AG04450 (cell line): ENCODE data around the gene NDUFB11. TPM values are rescaled to one million over a fixed set of nuclear protein-coding genes. Genes with fewer than 3 reads are reported as not detected.

Source experiments
- CTCF ChIA-PET: fragments of 300-600, 350-600 bp; formaldehyde crosslinking; extraction: SDS; loops from one replicate; lab custom pipeline; 2022; ENCODE audit warnings: antibody characterized with exemption, inconsistent platforms; lab: Charles Lee
- POLR2A ChIA-PET: fragments of 350-600 bp; formaldehyde crosslinking; extraction: SDS; loops from one replicate; lab custom pipeline; 2021; ENCODE audit warnings: antibody characterized with exemption, inconsistent platforms; lab: Yijun Ruan, JAX
- DNase-seq: peaks from one replicate; pipeline ENCODE4 v3.0.0-alpha.2; 2011; ENCODE audit warnings: low read depth, low spot score
- H3K27ac ChIP-seq: one replicate; pipeline ENCODE4 v1.5.1; 2012; ENCODE audit warnings: low read depth, low read length, control low read depth
- H3K27me3 ChIP-seq: one replicate; pipeline ENCODE4 v1.6.0; 2012; ENCODE audit warnings: low read length; ENCODE audit not compliant: control insufficient read depth, insufficient read depth
- H3K4me3 ChIP-seq: 2 replicates; pipeline ENCODE4 v1.5.1; 2011; ENCODE audit warnings: mild to moderate bottlenecking, low read depth, low read length, control low read depth
- H3K9me3 ChIP-seq: 2 replicates; pipeline ENCODE4 v1.5.1; 2012; ENCODE audit warnings: low read length; ENCODE audit not compliant: control insufficient read depth, insufficient read depth
- polyA plus RNA-seq: library from polyadenylated mRNA; depleted of rRNA; stranded (reverse); fragments of >200 nt; gene quantifications from 2 replicates; pipeline ENCODE4 v1.2.3, GENCODE V29; 2011
- TF ChIP-seq, protein P1 (sequence below): IDR thresholded peaks from 2 replicates; pipeline ENCODE4 v1.5.1; 2011; ENCODE audit warnings: low read depth, low read length, control low read depth, inconsistent platforms

The NDUFB11 gene
- polyA plus RNA-seq, 1 experiment: 51.1 TPM

DNA sequence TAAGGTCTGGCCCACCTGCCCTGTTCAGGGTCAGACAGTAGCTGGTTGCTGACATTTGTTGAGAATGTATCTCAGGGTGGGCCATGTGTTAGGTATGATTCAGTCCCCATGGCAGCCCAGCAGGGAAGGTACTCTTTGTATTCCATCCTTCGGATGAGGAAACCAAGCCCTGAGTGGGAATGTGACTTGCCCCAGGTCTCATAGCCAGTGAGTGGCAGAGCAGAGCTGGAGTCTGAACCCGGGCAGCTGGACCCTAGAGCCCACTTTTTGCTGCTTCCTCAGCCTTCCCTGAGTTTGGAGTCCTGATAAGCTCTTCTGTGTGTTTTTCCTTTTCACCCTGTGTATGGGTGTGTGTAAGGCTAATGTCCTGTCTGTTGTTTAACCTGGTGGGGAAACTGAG lies 27.5 kb upstream of the NDUFB11 start:
- no peaks in the 10 kb centered on the region for H3K27me3 ChIP-seq
- H3K27ac ChIP-seq: no peak overlapping the region
- DNase-seq: no peak
- ChIA-PET CTCF (interaction anchor here (0.7 kb wide), 1 partner anchor 27 kb away, joined by 3 read pairs; the partner anchor contains the start of gene RBM10), POLR2A (no interaction called here)
- H3K4me3 ChIP-seq: no peak overlapping the region
- H3K9me3 ChIP-seq: no peaks in the 10 kb centered on the region; the same call in 1 of the 2 replicates
- TF ChIP-seq, protein P1, sequence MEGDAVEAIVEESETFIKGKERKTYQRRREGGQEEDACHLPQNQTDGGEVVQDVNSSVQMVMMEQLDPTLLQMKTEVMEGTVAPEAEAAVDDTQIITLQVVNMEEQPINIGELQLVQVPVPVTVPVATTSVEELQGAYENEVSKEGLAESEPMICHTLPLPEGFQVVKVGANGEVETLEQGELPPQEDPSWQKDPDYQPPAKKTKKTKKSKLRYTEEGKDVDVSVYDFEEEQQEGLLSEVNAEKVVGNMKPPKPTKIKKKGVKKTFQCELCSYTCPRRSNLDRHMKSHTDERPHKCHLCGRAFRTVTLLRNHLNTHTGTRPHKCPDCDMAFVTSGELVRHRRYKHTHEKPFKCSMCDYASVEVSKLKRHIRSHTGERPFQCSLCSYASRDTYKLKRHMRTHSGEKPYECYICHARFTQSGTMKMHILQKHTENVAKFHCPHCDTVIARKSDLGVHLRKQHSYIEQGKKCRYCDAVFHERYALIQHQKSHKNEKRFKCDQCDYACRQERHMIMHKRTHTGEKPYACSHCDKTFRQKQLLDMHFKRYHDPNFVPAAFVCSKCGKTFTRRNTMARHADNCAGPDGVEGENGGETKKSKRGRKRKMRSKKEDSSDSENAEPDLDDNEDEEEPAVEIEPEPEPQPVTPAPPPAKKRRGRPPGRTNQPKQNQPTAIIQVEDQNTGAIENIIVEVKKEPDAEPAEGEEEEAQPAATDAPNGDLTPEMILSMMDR: no peak

DNA sequence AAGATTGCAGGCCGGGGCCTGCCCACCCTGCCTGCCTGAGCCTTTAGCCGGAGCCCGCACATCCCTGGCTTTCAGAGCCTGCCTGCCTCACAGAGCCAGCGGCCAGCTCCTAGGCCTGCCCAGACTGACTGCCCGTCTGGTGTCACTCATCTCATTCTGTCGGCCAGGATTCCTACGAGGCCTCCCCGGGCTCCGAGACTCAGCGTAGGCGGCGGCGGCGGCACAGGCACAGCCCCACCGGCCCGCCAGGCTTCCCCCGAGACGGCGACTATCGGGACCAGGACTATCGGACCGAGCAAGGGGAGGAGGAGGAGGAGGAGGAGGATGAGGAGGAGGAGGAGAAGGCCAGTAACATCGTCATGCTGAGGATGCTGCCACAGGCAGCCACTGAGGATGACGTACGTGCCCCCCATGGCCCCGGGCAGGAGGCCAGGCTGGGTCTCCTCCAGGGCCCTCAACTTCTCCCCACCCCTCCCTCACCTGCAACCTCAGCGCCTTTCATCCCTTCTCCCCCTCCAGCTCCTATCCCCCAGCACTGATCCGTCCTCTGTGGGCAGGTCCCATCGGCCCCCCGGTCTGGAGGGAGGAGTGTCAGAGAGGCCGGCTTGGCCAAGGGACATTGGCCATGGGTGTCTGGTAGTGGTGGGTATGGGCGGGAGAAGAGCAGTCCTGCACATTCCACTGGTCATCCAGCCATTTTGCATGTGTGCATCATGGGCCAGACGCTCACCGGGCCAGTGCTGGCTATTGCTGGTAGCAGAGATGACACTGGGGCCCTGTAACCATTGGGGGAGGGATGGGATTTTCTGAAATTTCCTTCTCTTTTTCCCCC lies 26.6 kb upstream of the NDUFB11 start:
- DNase-seq: no peak
- POLR2A ChIA-PET: no interaction called here
- Histone ChIP-seq H3K4me3 (no peak overlapping the region), H3K9me3 (no peaks in the 10 kb centered on the region; the same call in 1 of the 2 replicates), H3K27ac (no peak overlapping the region), H3K27me3 (no peaks in the 10 kb centered on the region)
- TF ChIP-seq, protein P1: no peak
- CTCF ChIA-PET: no interaction called here

DNA sequence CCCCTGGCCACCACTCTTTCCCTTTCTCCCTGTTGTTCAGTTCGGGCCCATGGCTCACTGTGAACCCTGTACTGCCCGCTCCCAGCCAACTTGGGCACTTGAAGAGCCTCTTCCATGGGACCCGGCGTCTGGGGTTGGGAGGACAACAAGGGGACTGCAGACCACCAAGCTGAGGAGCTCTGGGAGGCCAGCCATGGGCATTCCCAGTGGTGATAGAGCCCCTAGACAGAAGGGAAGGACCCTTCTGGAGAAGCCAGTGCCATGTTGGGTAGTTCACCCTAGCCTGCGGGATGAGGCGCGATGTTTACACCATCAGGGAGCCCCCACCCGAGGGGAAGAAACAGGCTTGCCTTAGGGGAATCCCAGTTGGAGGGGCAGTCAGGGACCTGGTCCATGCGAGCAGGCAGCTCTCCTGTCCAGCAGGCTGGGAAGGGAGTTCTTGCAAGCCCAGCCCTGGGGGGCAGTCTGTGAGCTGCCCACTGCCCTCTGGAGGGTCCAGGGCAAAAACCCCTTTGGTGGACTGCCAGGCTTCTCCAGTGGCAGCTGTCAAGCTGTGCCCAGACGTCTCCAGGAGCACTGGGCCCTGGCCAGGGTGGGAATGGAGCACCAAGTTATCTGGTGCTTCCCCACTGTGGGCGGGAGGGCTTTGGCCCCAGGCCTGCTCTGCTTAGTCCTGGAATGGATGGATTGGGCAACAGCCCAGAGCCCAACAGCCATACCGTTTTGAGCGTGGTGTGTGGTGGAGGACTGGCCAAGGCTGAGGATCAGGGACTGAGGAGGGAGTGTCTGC lies 25.4 kb upstream of the NDUFB11 start:
- ChIA-PET CTCF (no interaction called here), POLR2A (no interaction called here)
- H3K4me3 ChIP-seq: no peak overlapping the region
- no peaks in the 10 kb centered on the region for H3K27me3 ChIP-seq
- TF ChIP-seq, protein P1: no peak
- no peak overlapping the region for H3K27ac ChIP-seq
- no peak for DNase-seq
- no peaks in the 10 kb centered on the region; the same call in 1 of the 2 replicates for H3K9me3 ChIP-seq

DNA sequence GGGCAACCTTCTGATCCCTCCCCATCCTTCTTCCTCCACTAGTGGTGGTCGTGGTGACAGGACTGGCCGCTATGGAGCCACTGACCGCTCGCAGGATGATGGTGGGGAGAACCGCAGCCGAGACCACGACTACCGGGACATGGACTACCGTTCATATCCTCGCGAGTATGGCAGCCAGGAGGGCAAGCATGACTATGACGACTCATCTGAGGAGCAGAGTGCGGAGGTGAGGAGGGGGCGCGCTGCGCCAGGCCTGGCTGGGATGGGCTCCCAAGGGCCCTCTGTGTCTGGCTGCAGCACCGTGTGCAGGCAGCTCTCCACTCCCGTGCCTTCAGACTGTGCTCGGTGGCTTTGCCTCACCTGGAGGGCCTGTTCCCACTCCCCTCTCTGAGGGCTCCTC lies 24.8 kb upstream of the NDUFB11 start:
- CTCF ChIA-PET: no interaction called here
- Histone ChIP-seq H3K27ac (no peak overlapping the region), H3K27me3 (no peaks in the 10 kb centered on the region), H3K4me3 (no peak overlapping the region), H3K9me3 (no peaks in the 10 kb centered on the region; the same call in 1 of the 2 replicates)
- TF ChIP-seq, protein P1: no peak
- DNase-seq: no peak
- POLR2A ChIA-PET: no interaction called here
